ELR (cell line): ENCODE results near the gene GOLGA6L25.
"Not testable (repeated sequence)": the region's sequence is repeated elsewhere in the genome, so short reads cannot be mapped to it uniquely, and the experiment has no call there.

Experiments
- DNase-seq: peaks from one replicate; pipeline ENCODE4 v3.0.0-alpha.2; 2015; ENCODE audit warnings: low read depth

The GOLGA6L25 gene

GRCh38 chr15:28553268-28553667 is at the start of gene GOLGA6L25:
TSS of gene GOLGA6L25 (plus strand) at chr15:28553568. CDS start at chr15:28553629, 61 bp downstream.
- DNase-seq, result not testable (repeated sequence)

- not testable (repeated sequence) for DNase-seq
Measured at GRCh38 chr15:28508217-28508889, 45.0 kb upstream of the GOLGA6L25 start.

- DNase-seq, result not testable (repeated sequence)
Measured at GRCh38 chr15:28514128-28514527, 39.2 kb upstream of the GOLGA6L25 start.

GRCh38 chr15:28515208-28515607 is 38.2 kb upstream of the GOLGA6L25 start:
- DNase-seq, result not testable (repeated sequence)

- not testable (repeated sequence) for DNase-seq
Measured at GRCh38 chr15:28532954-28533353, 20.4 kb upstream of the GOLGA6L25 start, which contains the start of gene GOLGA8G. TSS of gene GOLGA8G (minus strand) at chr15:28532971. CDS start at chr15:28532909, 62 bp downstream.

GRCh38 chr15:28573351-28573750 is 20.0 kb downstream of the GOLGA6L25 start:
- DNase-seq, result not testable (repeated sequence)

- DNase-seq, result not testable (repeated sequence)
Measured at GRCh38 chr15:28588977-28589606, 35.7 kb downstream of the GOLGA6L25 start.

- DNase-seq, result not testable (repeated sequence)
Measured at GRCh38 chr15:28589769-28590168, 36.4 kb downstream of the GOLGA6L25 start.

- DNase-seq, result not testable (repeated sequence)
Measured at GRCh38 chr15:28592395-28592794, 39.0 kb downstream of the GOLGA6L25 start.

GRCh38 chr15:28593424-28594129 is 40.2 kb downstream of the GOLGA6L25 start:
- DNase-seq, result not testable (repeated sequence)

- DNase-seq, result not testable (repeated sequence)
Measured at GRCh38 chr15:28597471-28597870, 44.1 kb downstream of the GOLGA6L25 start.

- not testable (repeated sequence) for DNase-seq
Measured at GRCh38 chr15:28598209-28598608, 44.8 kb downstream of the GOLGA6L25 start.

- DNase-seq, result not testable (repeated sequence)
Measured at GRCh38 chr15:28602152-28602551, 48.8 kb downstream of the GOLGA6L25 start.
